ENCODE measurements around the gene SCNN1G. TPM values are rescaled to one million over a fixed set of nuclear protein-coding genes. Genes with fewer than 3 reads are reported as not detected.

The SCNN1G gene
- total RNA-seq, 1 experiment from 2014 or later, result not detected

DNA sequence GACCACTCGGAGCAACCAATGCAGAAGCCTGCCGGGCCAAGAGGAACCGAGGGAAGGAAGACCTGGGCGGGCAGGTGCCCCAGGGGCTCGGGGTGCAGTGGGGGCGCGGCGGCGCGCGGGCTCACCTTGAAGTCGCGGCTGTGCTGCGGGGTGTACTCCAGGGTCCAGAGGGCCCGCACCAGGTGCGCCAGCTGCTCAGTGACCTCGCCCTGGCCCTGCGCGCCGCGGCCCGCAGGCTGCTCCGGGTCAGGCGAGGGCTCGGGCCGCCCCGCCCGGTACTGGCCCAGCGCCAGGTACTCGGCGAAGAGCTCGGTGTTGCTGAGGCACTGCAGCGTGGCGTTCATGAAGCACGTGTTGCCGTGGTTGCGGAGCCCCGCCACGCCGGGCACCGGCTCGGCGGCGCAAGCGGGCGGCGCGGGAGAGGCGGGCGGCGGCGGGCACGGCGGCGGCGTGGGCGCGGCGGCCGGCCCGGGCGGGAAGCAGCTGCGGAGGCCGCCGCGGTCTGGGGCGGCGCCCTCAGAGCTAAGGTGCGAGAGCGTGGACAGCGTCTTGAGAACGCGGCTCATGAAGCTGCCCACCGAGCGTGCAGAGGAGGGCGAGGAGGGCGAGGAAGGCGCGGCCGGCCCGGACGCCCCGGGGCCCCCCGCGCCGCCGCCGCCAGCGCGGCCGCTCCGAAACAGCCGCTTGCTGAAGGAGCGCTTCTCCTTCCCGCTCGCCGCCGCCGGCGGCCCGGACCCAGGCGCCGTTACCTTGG lies 33.9 kb upstream of the SCNN1G start:
- in situ Hi-C loops (cut with HindIII; ENCODE audit: low pct_unique_long_range_greater_than_20kb, low sequenced_read_pairs), result no loop called here
- peak; percentile 30 for DNase-seq (ENCODE audit: low read depth, low spot score)

DNA sequence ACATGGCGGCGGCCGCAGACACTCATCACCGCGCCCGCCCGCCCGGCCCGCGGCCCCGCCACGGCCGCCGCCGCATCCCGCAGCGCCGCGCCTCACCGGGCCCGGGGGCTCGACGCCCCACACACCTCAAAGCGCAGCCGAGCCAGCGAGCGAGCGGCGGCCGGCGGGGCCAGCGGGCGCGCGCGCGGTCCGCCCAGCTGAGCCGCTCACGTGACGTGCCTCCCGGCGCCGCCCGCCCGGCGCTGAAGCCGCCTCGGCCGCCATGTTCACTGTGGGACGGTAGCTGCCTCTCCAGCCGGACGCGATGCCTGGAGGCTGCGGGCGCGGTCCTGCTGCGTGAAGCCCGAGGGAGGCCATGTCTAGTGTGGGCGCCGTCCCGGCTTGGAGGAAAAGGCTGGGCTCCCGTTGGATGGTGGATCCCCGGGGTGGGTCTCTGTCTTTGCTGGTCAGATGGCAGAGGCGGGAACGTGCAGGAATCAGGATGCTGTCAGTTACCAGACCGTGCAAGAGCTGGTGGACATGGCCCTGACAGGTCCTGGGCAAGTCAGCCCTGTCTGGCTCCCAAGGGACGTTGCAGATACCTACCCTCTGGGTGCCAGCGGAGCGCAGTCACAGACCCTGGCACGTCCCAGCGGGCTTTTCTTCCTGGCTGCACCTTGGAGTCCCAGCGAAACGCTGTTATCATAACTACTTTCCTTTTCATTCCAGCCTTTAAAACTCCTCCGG lies 33.1 kb upstream of the SCNN1G start, which contains the start of gene USP31:
Gene USP31, minus strand, starts transcription at position 186 of the 726 bp plus-strand sequence. Its CDS starts 182 bp downstream, at position 4.
- peak; percentile 94 for DNase-seq (ENCODE audit: low read depth, low spot score)
- in situ Hi-C loops (cut with HindIII; ENCODE audit: low pct_unique_long_range_greater_than_20kb, low sequenced_read_pairs), result no loop called here

DNA sequence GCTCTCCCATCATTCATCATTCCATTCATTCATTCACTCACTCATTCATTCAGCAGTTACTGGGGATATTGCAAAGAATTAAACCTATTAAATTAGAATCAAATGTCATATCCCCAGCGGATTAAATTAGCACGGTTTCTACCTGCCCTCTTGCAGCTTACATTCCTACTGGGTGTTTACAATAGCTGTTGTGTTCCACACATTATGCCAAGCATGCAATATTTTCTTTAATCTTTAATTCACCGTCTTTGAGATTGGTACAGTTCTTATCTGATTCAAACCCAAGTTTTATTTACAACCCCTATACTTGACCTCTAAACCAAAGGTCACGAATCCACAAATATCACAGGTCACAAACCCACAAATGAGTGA lies 32.6 kb upstream of the SCNN1G start:
- in situ Hi-C loops (cut with HindIII; ENCODE audit: low pct_unique_long_range_greater_than_20kb, low sequenced_read_pairs), result no loop called here
- DNase-seq (ENCODE audit: low read depth, low spot score), result no peak

DNA sequence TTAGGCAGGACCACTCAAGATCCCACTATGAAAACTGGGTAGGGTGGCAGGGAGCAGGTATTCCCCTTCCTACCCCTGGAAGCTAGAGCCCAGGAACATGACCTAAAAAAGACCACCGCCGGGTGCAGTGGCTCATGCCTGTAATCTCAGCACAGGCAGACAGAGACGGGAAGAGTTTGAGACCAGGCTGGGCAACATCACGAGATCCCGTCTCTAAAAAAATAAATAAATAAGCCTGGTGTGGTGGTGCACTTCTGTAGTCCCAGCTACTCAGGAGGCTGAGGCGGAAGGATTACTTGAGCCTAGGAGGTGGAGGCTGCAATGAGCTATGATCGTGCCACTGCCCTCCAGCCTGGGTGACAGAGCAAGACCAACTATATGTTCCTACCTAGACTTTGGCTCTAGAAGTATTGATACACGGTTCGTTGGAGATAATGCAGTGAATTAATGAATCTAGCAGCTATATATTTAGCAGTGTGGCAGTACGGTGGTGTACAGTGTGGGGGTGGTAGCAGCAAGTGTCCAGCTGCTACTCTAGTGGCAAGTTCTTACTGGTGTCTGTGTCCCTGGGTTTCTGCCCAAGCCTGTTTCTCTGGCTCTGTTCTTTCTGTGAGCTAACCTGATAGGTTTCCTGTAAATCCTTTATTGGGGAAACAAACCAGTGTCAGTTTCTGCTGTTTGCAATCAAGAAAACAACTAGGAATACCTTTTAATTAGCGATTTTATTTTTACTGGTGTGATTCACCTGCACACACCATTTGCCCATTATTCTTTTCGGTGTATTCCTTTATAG lies 30.0 kb upstream of the SCNN1G start:
- DNase-seq (ENCODE audit: low read depth, low spot score), result no peak
- in situ Hi-C loops (cut with HindIII; ENCODE audit: low pct_unique_long_range_greater_than_20kb, low sequenced_read_pairs), result no loop called here

DNA sequence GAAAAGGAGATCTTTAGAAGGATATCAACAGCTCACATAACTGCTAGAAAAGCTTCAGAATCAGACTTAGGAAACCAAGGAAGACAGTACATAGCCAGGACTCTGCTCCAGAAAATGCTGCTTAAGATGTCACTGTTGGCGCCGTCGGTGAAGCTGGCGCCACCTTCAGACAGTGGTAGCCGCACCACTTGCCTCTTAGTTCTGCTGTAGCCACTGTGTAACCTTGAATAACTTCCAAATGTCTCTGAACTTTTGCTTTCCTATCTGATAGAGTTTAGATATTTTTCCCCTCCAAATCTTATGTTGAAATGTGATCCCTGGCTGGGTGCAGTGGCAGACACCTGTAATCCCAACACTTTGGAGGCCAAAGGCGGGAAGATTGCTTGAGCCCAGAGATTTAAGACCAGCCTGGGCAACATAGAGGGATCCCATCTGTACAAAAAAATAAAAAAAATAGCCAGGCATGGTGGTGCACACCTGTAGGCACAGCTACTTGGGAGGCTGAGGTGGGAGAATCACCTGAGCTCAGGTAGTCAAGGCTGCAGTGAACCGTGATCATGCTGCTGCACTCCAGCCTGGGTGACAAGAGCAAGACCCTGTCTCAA lies 27.0 kb upstream of the SCNN1G start:
- peak; percentile 34 for DNase-seq (ENCODE audit: low read depth, low spot score)
- in situ Hi-C loops (cut with HindIII; ENCODE audit: low pct_unique_long_range_greater_than_20kb, low sequenced_read_pairs), result no loop called here

DNA sequence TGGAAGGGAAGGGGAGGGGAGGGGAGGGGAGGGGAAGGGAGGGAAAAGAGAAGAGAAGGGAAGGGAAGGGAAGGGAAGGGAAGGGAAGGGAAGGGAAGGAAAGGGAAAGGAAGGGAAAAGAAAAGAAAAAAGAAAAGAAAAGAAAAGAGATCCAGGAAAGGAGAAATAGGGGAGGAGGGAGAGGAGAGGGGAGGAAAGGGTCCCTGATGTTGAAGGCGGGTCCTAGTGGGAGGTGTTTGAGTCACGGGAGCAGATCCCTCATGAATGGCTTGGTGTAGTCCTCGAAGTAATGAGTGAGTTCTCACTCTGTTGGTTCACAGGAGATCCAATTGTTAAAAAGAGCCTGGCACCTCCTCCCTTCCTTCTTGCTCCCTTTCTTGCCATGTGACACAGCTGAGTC lies 26.4 kb upstream of the SCNN1G start:
- DNase-seq (ENCODE audit: low read depth, low spot score), result no peak
- in situ Hi-C loops (cut with HindIII; ENCODE audit: low pct_unique_long_range_greater_than_20kb, low sequenced_read_pairs), result no loop called here

DNA sequence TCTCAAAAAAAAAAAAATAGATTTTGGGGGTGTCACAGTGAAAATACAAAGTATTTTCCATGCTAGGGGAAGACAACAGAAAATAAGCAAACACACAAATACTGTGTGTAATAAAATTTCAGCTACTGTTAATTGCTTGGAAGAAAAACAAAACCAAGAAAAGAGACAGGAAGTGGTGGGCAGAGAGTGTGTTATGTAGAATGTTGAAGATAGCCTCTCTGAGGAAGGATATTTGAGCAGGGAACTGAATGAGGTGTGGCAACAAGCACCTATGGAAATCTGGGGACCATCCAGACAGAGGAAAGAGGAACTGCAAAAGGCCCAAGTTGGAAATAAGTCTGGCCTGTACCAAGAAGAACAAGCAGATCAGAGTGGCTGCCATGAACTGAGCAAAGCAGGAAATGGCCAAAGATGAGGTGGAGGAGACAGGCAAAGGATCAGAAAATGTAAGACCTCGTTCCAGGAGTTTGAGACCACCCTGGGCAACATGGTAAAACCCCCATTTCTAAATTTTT lies 25.5 kb upstream of the SCNN1G start:
- DNase-seq (ENCODE audit: low read depth, low spot score), result no peak
- in situ Hi-C loops (cut with HindIII; ENCODE audit: low pct_unique_long_range_greater_than_20kb, low sequenced_read_pairs), result no loop called here

DNA sequence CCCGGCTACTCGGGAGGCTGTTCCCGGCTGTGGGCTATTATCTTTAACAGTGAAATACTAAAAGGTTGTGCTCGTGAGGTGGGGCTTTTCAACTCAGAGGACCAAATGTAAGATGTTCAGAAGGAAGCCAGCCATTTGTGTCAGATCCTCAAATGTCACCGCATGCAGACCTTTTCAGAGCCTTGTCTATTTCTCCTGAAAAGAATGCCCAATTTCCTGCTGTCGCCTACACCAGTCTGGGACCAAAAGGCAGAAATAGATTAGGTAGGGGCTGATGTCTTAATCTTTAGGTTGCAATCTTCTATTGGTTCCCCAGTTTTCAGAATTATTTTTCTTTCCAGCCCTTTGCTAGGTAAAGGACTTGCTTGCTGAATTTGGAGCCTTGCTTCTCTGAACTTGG lies 24.4 kb upstream of the SCNN1G start:
- no peak for DNase-seq (ENCODE audit: low read depth, low spot score)
- in situ Hi-C loops (cut with HindIII; ENCODE audit: low pct_unique_long_range_greater_than_20kb, low sequenced_read_pairs), result no loop called here

DNA sequence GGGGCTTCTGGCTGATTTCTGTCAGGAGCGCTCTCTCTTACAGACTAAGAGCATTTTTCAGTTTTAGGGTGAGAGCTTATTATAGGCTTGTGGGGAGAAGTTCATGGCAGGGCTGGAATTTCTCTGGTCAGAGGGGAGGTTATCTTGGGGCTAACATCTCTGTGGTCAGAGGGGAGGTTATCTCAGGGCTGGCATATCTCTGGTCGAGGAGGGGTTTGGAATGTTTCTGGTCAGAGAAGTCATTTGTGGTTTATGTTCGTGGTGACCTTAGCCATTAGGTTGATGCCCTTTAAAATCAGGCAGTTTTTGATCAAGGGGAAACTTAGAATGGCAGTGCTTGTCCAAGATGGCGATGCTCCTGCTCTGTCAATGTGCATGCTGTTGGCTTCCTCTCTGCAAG lies 22.5 kb upstream of the SCNN1G start:
- DNase-seq (ENCODE audit: low read depth, low spot score), result no peak
- in situ Hi-C loops (cut with HindIII; ENCODE audit: low pct_unique_long_range_greater_than_20kb, low sequenced_read_pairs), result no loop called here

DNA sequence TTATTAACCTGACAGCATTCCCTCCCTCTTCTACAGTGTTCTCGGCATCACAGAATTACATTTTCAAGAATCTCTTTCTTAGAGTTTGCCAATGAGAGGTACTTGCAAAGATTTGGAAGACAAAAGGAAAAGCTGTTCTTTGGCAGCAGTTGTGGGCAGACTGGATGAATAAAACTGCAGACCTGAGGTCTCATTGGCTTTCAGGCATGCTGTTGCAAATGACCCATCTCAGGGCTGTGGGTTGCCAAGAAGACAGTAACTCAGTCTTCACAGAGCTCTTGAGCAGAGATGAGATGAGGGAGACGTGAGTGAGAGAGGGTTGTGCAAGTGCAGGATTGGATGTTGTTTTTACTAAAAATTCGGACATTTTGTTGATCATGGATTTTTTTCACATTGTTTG lies 22.0 kb upstream of the SCNN1G start:
- DNase-seq (ENCODE audit: low read depth, low spot score), result no peak

DNA sequence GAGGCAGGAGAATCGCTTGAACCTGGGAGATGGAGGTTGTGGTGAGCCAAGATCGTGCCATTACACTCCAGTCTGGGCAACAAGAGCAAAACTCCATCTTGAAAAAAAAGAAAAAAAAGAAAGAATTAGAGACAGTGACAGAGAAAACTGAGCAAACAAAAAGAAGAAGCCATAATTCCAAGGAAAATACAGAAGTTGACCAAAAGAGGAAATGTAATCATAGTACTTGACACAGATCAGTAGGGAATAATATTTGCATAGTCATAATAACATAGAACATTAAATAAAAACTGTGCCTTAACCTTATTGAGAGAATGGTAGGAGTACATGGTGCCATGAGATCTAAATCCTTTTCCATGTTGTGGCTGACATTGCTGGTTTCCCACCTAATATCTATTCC lies 18.6 kb upstream of the SCNN1G start:
- in situ Hi-C loops (cut with HindIII; ENCODE audit: low pct_unique_long_range_greater_than_20kb, low sequenced_read_pairs), result no loop called here
- no peak for DNase-seq (ENCODE audit: low read depth, low spot score)

More for the DNA sequence above, 22.0 kb upstream of the SCNN1G start:
- in situ Hi-C loops (cut with HindIII; ENCODE audit: low pct_unique_long_range_greater_than_20kb, low sequenced_read_pairs), result no loop called here

DNA sequence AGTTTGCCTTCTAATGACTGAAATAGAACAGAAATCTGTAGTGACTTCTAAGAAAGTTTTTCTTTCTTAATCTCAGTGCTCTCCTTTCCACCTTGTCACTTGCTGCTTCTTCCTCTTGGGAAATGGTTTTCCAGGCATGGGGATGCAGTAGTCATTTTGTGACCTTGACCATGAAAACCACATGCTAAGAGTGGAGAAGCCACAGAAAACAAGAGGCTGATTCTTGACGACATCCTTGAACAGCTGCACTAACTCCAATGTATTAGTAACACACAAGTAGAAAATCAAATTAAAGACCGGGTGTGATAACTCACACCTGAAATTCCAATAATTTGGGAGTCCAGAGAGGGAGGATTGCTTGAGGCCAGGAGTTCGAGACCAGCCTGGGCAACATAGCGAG lies 17.8 kb upstream of the SCNN1G start:
- in situ Hi-C loops (cut with HindIII; ENCODE audit: low pct_unique_long_range_greater_than_20kb, low sequenced_read_pairs), result no loop called here
- DNase-seq (ENCODE audit: low read depth, low spot score), result no peak

DNA sequence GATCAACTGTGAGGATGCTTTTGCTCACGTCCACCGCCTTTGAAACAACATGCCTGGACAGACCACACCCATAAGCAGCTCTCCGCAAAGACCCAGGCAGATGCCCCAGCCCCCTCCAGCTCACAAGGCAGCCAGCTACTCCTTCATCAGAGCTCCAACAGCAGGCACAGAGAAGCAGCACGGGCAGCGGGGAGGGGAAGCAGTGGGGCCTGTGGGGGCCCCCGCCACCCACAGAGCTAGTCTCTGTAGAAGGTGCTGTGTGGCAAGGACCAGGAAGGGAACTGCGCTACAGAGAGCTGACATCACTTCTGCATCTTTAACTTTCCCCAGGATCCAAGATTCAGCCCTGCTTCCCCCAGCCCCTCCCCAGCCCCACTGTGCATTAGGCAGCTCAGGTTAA lies 10.0 kb upstream of the SCNN1G start:
- in situ Hi-C loops (cut with HindIII; ENCODE audit: low pct_unique_long_range_greater_than_20kb, low sequenced_read_pairs), result no loop called here
- no peak for DNase-seq (ENCODE audit: low read depth, low spot score)

DNA sequence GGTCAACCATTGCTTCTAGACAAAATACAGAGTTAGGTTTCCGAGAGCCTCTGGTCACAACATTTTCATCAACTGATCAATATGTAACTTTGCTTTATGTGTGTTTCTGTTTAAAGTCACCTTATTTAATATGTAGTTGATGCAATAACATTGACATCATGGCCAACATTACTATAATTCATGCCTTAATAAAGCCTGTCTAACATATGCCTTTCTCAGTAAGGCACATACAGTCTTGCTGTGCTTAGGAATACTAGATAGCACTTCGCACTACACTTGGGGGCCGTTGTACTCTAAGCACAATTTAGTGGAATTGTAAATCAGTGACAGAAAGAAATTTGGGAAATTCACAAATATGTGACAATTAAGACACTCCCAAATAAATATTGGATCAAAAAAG lies 9.6 kb upstream of the SCNN1G start:
- no peak for DNase-seq (ENCODE audit: low read depth, low spot score)
- in situ Hi-C loops (cut with HindIII; ENCODE audit: low pct_unique_long_range_greater_than_20kb, low sequenced_read_pairs), result no loop called here

DNA sequence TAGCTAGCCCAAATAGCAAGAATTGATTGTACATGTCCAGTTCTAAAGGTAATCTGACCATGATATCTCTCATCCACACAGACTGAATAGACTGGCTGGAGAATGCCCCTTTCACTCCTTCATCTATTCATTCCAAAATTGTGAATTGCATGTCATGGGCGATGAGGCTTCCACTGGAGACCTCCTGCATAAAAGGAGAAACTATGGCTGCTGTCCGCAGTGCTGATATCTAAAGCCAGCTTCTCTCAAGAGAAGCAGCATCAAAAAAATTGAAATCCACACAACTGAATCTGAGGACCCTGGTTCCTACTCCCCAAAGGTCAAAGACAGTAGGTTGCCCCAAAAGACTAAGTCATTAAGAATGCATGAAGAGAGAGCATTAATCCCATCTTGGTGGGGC lies 7.9 kb upstream of the SCNN1G start:
- no peak for DNase-seq (ENCODE audit: low read depth, low spot score)
- in situ Hi-C loops (cut with HindIII; ENCODE audit: low pct_unique_long_range_greater_than_20kb, low sequenced_read_pairs), result no loop called here

DNA sequence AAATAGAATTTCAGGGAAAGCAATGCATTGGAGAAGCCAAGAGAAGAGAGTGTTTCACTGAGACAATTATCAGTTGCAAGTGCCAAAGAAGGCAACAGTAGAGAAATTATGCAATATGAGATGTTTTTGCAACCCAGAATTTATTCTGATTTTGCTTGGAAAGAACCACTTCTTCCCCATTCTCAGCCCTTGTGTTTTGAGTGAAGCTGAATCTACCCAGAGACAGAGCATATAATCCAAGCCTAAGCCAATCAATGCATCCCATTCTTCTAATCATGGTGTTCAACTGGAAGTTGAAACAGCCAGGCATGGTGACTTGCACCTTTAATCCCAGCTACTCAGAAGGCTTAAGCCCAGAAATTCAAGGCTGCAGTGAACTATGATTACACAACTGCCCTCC lies 6.9 kb upstream of the SCNN1G start:
- in situ Hi-C loops (cut with HindIII; ENCODE audit: low pct_unique_long_range_greater_than_20kb, low sequenced_read_pairs), result no loop called here

DNA sequence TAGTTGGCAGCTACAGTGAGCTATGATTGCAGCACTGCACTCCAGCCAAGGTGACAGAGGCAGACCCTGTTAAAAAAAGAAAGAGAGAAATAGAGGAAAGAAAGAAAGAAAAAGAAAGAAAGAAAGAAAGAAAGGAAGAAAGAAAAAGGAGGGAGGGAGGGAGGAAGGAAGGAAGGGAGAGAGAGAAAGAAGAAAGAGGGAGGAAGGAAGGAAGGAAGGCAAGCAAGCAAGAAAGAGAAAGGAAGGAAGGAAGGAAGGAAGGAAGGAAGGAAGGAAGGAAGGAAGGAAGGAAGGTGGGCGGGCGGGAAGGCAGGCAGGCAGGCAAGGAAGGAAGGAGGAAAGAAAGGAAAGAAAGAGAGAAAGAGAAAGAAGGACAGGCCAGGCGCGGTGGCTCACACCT lies 1.0 kb upstream of the SCNN1G start:
- in situ Hi-C loops (cut with HindIII; ENCODE audit: low pct_unique_long_range_greater_than_20kb, low sequenced_read_pairs), result no loop called here
- no peak for DNase-seq (ENCODE audit: low read depth, low spot score)

More for the DNA sequence above, 6.9 kb upstream of the SCNN1G start:
- DNase-seq (ENCODE audit: low read depth, low spot score), result no peak

DNA sequence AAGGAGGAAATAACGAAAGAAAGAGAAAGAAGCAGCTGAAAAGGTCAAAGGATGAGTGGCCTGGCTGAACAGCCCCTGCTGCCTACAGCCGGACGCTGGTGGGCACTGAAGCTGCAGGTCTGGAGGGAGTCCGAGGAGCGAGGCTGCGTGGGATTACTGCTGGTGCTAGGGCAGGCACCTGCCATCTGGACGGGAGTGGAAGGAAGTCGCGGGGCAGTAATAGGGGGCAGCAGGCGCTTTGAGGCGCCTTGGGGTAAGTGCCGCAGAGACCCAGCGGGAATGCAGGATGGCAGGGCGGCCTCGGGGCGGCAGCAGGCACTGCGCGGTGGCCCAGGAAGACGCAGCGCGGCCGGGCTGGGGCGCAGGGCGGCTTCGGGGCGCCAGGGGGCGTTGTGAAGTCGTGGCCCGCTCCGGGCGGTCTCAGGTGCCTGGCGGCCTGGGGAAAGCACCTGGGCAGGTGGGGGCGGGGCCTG lies 303 bp upstream of the SCNN1G start:
- peak; percentile 51 for DNase-seq (ENCODE audit: low read depth, low spot score)
- in situ Hi-C loops (cut with HindIII; ENCODE audit: low pct_unique_long_range_greater_than_20kb, low sequenced_read_pairs), result no loop called here

Data from SK-MEL-5 (cell line).